Measurements from ENCODE around the gene SPNS3. TPM values are rescaled to one million over a fixed set of nuclear protein-coding genes. Genes with fewer than 3 reads are reported as not detected.

Gene SPNS3
- total RNA-seq, 4 donors from 2014 or later: 0.69 TPM; not detected in 3

DNA sequence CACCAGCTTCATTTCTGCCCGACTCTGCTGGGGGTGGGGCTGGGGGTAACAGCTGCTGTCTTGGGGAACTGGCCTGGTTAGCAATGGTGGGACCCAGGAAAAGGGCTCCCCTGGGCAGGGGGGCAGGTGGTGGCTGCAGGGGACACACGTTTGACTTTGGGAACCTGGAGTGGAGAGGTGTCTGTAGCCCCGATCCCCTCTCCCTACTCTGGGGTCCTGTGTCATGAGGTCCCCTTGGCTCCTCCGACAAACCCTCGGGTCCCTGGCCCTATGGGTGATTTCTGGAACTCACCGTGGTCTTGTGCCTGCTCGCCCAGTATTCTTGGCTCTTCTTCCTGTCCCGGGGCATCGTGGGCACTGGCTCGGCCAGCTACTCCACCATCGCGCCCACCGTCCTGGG, 12.0 kb downstream of the SPNS3 start:
- H3K9me3 ChIP-seq: no peaks in the 10 kb centered on the region
- intact Hi-C loops (cut with DNase I; ENCODE audit: low total_unique reads): no loop called here
- H3K36me3 ChIP-seq: no peaks in the 10 kb centered on the region
- H3K27me3 ChIP-seq: no peaks in the 10 kb centered on the region
- no peak for DNase-seq
- no peaks in the 10 kb centered on the region for H3K4me1 ChIP-seq
- H3K4me3 ChIP-seq: no peak overlapping the region
- no peak overlapping the region for H3K27ac ChIP-seq
- TF ChIP-seq, protein P1, sequence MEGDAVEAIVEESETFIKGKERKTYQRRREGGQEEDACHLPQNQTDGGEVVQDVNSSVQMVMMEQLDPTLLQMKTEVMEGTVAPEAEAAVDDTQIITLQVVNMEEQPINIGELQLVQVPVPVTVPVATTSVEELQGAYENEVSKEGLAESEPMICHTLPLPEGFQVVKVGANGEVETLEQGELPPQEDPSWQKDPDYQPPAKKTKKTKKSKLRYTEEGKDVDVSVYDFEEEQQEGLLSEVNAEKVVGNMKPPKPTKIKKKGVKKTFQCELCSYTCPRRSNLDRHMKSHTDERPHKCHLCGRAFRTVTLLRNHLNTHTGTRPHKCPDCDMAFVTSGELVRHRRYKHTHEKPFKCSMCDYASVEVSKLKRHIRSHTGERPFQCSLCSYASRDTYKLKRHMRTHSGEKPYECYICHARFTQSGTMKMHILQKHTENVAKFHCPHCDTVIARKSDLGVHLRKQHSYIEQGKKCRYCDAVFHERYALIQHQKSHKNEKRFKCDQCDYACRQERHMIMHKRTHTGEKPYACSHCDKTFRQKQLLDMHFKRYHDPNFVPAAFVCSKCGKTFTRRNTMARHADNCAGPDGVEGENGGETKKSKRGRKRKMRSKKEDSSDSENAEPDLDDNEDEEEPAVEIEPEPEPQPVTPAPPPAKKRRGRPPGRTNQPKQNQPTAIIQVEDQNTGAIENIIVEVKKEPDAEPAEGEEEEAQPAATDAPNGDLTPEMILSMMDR (IDR thresholded peaks at IDR 0.05): no peak
- TF ChIP-seq POLR2A (IDR thresholded peaks at IDR 0.05): no peak

DNA sequence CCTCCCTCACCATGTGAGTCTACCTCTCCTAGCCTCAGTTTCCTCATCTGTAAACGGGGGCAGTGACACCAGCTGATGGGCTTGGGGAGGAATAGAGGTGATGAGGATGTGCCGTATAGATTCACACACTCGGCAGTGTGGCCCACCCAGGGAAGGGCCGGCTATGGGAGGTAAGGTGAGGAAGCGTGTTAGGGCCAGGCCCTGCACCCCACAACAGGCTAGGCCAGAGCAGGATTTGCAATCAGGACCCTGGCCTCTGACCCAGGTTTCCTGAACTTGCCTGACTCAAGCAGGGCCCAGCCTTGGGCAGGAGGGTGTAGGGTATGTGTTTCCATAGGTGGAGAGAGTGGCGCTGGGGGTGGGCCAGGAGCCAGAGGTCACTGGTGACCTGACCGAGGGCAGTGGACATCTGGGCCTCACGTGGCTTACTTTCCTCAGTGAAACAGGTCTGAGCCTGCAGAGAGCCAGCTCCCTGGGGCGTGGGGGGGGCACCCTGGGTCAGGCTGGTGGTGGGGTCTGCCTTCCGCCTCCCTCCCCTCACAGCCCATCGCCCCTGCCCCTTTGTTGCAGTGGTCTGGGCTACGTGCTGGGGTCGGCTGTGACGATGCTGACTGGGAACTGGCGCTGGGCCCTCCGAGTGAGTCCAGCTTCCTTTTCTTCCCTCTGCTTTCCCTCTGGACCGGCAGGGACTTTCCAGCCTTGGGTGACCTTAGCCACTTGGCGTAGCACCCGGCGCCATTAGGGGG, 12.8 kb downstream of the SPNS3 start:
- Histone ChIP-seq H3K4me3 (no peak overlapping the region), H3K9me3 (no peaks in the 10 kb centered on the region), H3K36me3 (no peaks in the 10 kb centered on the region), H3K27me3 (no peaks in the 10 kb centered on the region), H3K4me1 (no peaks in the 10 kb centered on the region), H3K27ac (no peak overlapping the region)
- intact Hi-C loops (cut with DNase I; ENCODE audit: low total_unique reads): no loop called here
- DNase-seq: no peak
- TF ChIP-seq, protein P1 (IDR thresholded peaks at IDR 0.05): no peak
- no peak for TF ChIP-seq POLR2A (IDR thresholded peaks at IDR 0.05)

DNA sequence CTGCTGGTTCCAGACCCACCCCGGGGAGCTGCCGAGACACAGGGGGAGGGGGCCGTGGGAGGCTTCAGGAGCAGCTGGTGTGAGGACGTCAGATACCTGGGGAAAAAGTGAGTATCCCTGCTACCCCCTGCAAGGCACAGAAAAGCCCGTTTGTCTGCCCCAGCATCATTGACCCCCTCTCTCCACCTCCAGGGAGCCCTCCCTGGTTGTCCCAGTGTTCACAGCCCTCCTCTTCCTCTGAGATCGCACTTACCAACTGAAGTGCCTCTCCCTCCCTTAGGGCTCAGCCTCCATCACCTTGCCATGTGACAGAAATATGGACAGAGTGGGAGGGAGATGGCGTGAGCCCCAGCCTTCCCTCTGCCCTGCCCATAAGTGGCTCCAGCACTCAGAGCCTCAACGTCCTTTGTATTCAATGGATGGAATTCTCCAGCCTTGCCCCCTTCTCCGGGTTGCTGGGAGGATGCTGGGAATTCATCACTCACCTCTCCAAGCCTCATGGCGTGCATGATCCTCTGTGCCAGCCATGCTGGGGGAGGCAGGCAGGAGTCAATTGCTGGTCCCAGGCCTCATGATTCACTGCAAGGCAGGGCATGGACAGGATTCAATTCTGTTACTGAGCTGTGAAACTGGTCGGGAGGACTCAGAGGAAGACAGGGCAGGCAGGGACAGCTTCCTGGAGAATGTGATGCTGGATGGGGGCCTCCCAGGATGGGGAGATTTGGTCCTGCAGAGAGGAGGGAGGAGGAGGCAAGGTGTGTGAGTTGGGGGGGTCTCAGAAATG, 14.6 kb downstream of the SPNS3 start:
- Histone ChIP-seq H3K27ac (no peak overlapping the region), H3K4me1 (no peaks in the 10 kb centered on the region), H3K36me3 (no peaks in the 10 kb centered on the region), H3K4me3 (no peak overlapping the region), H3K9me3 (no peaks in the 10 kb centered on the region), H3K27me3 (no peaks in the 10 kb centered on the region)
- DNase-seq: no peak
- TF ChIP-seq, protein P1 (IDR thresholded peaks at IDR 0.05): no peak
- TF ChIP-seq POLR2A (IDR thresholded peaks at IDR 0.05): no peak
- intact Hi-C loops (cut with DNase I; ENCODE audit: low total_unique reads): no loop called here

DNA sequence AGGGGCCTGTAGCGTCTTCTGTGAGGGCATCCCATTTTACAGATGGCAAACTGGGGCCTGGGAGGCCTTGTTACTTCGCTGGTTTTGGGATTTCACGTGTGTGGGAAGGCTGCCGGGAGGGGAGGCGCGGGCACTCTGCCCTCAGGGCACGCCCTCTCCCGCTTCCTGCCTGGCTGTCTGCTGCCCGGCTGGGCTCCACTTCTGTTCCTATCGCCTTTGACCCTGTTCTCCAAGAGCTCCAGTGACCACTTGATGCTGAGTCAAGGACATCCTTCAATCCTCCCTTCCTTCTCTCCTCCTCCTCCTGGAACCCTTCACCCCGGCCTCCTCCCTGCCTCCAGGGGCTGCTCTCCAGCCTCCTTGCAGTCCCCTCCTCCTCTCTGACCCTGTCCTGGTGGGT, 16.0 kb downstream of the SPNS3 start:
- Histone ChIP-seq H3K4me1 (no peaks in the 10 kb centered on the region), H3K9me3 (no peaks in the 10 kb centered on the region), H3K36me3 (no peaks in the 10 kb centered on the region), H3K27me3 (no peaks in the 10 kb centered on the region), H3K27ac (no peak overlapping the region), H3K4me3 (no peak overlapping the region)
- DNase-seq: no peak
- no peak for TF ChIP-seq POLR2A (IDR thresholded peaks at IDR 0.05)
- TF ChIP-seq, protein P1 (IDR thresholded peaks at IDR 0.05): no peak
- intact Hi-C loops (cut with DNase I; ENCODE audit: low total_unique reads): no loop called here

DNA sequence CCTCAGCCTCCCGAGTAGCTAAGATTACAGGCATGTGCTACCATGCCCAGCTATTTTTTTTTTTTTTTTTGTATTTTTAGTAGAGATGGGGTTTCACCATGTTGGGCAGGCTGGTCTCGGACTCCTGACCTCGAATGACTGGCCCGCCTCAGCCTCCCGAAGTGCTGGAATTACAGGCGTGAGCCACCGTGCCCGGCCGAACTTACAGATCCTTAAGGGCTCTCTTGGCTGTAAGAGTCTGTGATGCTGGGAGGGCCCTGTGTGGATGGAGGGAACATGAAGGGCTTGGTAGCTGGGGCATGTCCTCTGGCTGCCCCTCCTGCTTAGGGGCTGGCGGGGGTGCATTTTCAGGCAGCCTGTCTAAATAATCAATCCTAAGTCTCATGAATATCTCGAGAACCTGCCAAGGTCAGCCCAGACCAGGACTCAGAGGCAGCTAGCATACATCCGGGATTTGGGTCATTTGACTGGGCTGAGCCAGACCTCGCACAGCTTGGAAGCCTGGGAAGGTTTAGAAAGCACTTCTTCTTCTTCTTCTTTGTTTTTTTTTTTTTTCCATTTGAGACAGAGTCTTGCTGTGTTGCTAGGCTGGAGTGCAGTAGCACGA, 17.1 kb downstream of the SPNS3 start:
- DNase-seq: no peak
- no peak overlapping the region for H3K27ac ChIP-seq
- H3K36me3 ChIP-seq: no peaks in the 10 kb centered on the region
- H3K4me3 ChIP-seq: no peak overlapping the region
- H3K4me1 ChIP-seq: no peaks in the 10 kb centered on the region
- no peak for TF ChIP-seq POLR2A (IDR thresholded peaks at IDR 0.05)
- TF ChIP-seq, protein P1 (IDR thresholded peaks at IDR 0.05): no peak
- no peaks in the 10 kb centered on the region for H3K27me3 ChIP-seq
- intact Hi-C loops (cut with DNase I; ENCODE audit: low total_unique reads): no loop called here
- H3K9me3 ChIP-seq: no peaks in the 10 kb centered on the region
